GM23338 (cell line): ENCODE measurements around the gene RNF166. TPM values are rescaled to one million over a fixed set of nuclear protein-coding genes. Genes with fewer than 3 reads are reported as not detected.
"Not testable (repeated sequence)": the region's sequence is repeated elsewhere in the genome, so short reads cannot be mapped to it uniquely, and the experiment has no call there.

Experiments used
- ATAC-seq: fragments of 200-7000 bp; cut with Tn5 transposase; 3 replicates; pipeline ENCODE4 v1.9.1; 2020
- DNase-seq: peaks from one replicate; pipeline ENCODE4 v3.0.0-alpha.2; 2015; ENCODE audit warnings: low spot score
- H2AFZ ChIP-seq: fragments of 200-600 bp; sonication (generic); 2 replicates; pipeline ENCODE4 v1.8.0; 2016; ENCODE audit warnings: antibody characterized with exemption, mild to moderate bottlenecking, moderate library complexity
- H3F3A ChIP-seq: fragments of 200-600 bp; sonication (generic); replicated peaks from 2 replicates; pipeline ENCODE4 v1.8.0; 2017; ENCODE audit warnings: antibody characterized with exemption, mixed run types, low read depth
- H3K27ac ChIP-seq: fragments of 200-600 bp; sonication (generic); 2 replicates; pipeline ENCODE4 v1.6.1; 2016; ENCODE audit warnings: low read depth
- H3K27me3 ChIP-seq: fragments of 200-600 bp; sonication (generic); 2 replicates; pipeline ENCODE4 v1.8.0; 2016; ENCODE audit warnings: mild to moderate bottlenecking, mixed run types, moderate library complexity; ENCODE audit not compliant: insufficient read depth
- H3K36me3 ChIP-seq: fragments of 200-600 bp; sonication (generic); 2 replicates; pipeline ENCODE4 v1.8.0; 2016; ENCODE audit warnings: mild to moderate bottlenecking; ENCODE audit not compliant: insufficient read depth
- H3K4me1 ChIP-seq: fragments of 200-600 bp; sonication (generic); 2 replicates; pipeline ENCODE4 v1.8.0; 2016; ENCODE audit warnings: mild to moderate bottlenecking, moderate library complexity; ENCODE audit not compliant: insufficient read depth
- H3K4me2 ChIP-seq: fragments of 200-600 bp; sonication (generic); 2 replicates; pipeline ENCODE4 v1.7.1; 2017; ENCODE audit warnings: mixed run types
- H3K4me3 ChIP-seq: fragments of 200-600 bp; sonication (generic); 2 replicates; pipeline ENCODE4 v1.6.1; 2016; ENCODE audit warnings: mixed run types
- H3K79me2 ChIP-seq: fragments of 200-600 bp; sonication (generic); replicated peaks from 2 replicates; pipeline ENCODE4 v1.8.0; 2017; ENCODE audit warnings: mild to moderate bottlenecking; ENCODE audit not compliant: insufficient read depth
- H3K9me2 ChIP-seq: fragments of 200-600 bp; sonication (generic); 2 replicates; pipeline ENCODE4 v1.8.0; 2017; ENCODE audit not compliant: insufficient read depth
- H4K20me1 ChIP-seq: fragments of 200-600 bp; sonication (generic); replicated peaks from 2 replicates; pipeline ENCODE4 v1.8.0; 2017; ENCODE audit warnings: mild to moderate bottlenecking; ENCODE audit not compliant: insufficient read depth
- H3K27ac Mint-ChIP-seq: 2 replicates; pipeline ENCODE4 v1.8.0; 2020; ENCODE audit warnings: inconsistent platforms, mild to moderate bottlenecking, moderate library complexity, mixed read lengths
- H3K27me3 Mint-ChIP-seq: 3 replicates; pipeline ENCODE4 v1.8.0; 2022; ENCODE audit warnings: low read depth, mild to moderate bottlenecking, moderate library complexity, mixed read lengths, inconsistent platforms; ENCODE audit not compliant: insufficient read depth, poor library complexity
- H3K36me3 Mint-ChIP-seq: 3 replicates; pipeline ENCODE4 v1.8.0; 2021; ENCODE audit warnings: low read depth, mild to moderate bottlenecking, inconsistent platforms, moderate library complexity, mixed read lengths
- H3K4me1 Mint-ChIP-seq: 3 replicates; pipeline ENCODE4 v1.8.0; 2020; ENCODE audit warnings: mild to moderate bottlenecking, inconsistent platforms, mixed read lengths
- H3K4me3 Mint-ChIP-seq: 3 replicates; pipeline ENCODE4 v1.8.0; 2021; ENCODE audit warnings: moderate library complexity, mild to moderate bottlenecking, inconsistent platforms, mixed read lengths
- H3K9me3 Mint-ChIP-seq: 3 replicates; pipeline ENCODE4 v1.8.0; 2020; ENCODE audit warnings: moderate library complexity, mild to moderate bottlenecking, inconsistent platforms, mixed read lengths
- CREB1 ChIP-seq: fragments of 250-450 bp; sonication (Bioruptor Pico); IDR thresholded peaks from 2 replicates; pipeline ENCODE4 v1.5.0; 2020; ENCODE audit warnings: low read depth, mild to moderate bottlenecking, moderate library complexity
- POLR2AphosphoS5 ChIP-seq: IDR thresholded peaks from 2 replicates; pipeline ENCODE4 v1.6.1; 2016; ENCODE audit warnings: antibody characterized with exemption, low read depth
- ZNF114 ChIP-seq: fragments of 250-450 bp; sonication (Bioruptor Pico); IDR thresholded peaks from 2 replicates; pipeline ENCODE4 v1.5.0; 2020; ENCODE audit warnings: mild to moderate bottlenecking, moderate library complexity
- ZNF331 ChIP-seq: fragments of 250-450 bp; sonication (Bioruptor Pico); IDR thresholded peaks from 2 replicates; pipeline ENCODE4 v1.5.0; 2020; ENCODE audit warnings: low read depth, mild to moderate bottlenecking, moderate library complexity
- polyA plus RNA-seq: library from polyadenylated mRNA; unstranded; fragments of >200 nt; fragmentation: Nextera tagmentation; extraction: Ambion mirVana; gene quantifications from 2 replicates; pipeline ENCODE4 v1.2.1, GENCODE V29; 2016
- total RNA-seq: library from RNA; depleted of rRNA; stranded (reverse); fragments of >200 nt; shearing (Covaris generic); gene quantifications from 2 replicates; pipeline ENCODE4 v1.2.3, GENCODE V29; 2014
- TF ChIP-seq, protein P1 (sequence below): fragments of 250-450 bp; sonication (Bioruptor Pico); IDR thresholded peaks from 2 replicates; pipeline ENCODE4 v1.5.0; 2020; ENCODE audit warnings: mild to moderate bottlenecking, moderate library complexity
- TF ChIP-seq, protein P2 (sequence below): IDR thresholded peaks from one replicate; pipeline ENCODE4 v1.6.1; 2018; ENCODE audit warnings: antibody characterized with exemption; ENCODE audit not compliant: unreplicated experiment

RNF166 gene
- total and polyA plus RNA-seq, 2 experiments from 2014 or later, result 24.9 to 43.4 TPM

DNA sequence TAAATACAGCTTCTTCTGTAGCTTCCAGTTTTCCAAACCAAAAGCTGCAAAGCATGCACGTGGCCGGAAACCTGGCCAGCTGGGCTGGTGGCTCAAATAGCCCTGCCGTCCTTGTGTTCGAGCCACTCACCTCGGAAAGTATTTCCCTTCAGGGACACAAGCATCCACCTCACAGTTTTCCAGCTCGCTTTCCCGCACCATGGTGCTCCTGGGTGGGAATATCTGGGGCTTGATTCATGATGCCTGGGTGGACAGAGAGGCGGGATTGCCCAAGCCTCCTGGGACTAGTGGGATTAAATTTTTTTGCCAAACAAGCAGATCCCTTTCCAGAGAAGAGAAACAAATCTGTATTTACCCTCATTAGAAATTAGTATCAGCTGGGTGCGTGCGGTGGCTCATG is 36.2 kb downstream of the RNF166 start:
- Histone ChIP-seq H3K36me3 (no peaks in the 10 kb centered on the region; the same call in 1 of the 2 replicates), H3K79me2 (peaks cover 5% of the 10 kb centered on the region; the same call in 1 of the 2 replicates), H3K27ac (no peak overlapping the region), H3K9me2 (no peaks in the 10 kb centered on the region), H3F3A (0 out of 2 replicates have a peak, but pooled peaks cover 11% of the 10 kb centered on the region), H3K4me2 (no peak overlapping the region), H3K27me3 (no peaks in the 10 kb centered on the region), H2AFZ (no peak overlapping the region), H3K4me3 (no peak overlapping the region), H3K4me1 (peaks cover 5% of the 10 kb centered on the region; the same call in 1 of the 2 replicates), H4K20me1 (no peaks in the 10 kb centered on the region; the same call in 1 of the 2 replicates)
- ATAC-seq (no peak), DNase-seq (no peak)
- H3K27me3 Mint-ChIP-seq, result peaks cover 17% of the 10 kb centered on the region
- no peak overlapping the region for H3K27ac Mint-ChIP-seq
- H3K9me3 Mint-ChIP-seq, result peaks cover 14% of the 10 kb centered on the region
- no peak overlapping the region for H3K4me3 Mint-ChIP-seq
- TF ChIP-seq ZNF114 (no peak), POLR2AphosphoS5 (no peak), ZNF331 (no peak), CREB1 (CRISPR knock-in tag) (no peak)
- TF ChIP-seq, protein P1, sequence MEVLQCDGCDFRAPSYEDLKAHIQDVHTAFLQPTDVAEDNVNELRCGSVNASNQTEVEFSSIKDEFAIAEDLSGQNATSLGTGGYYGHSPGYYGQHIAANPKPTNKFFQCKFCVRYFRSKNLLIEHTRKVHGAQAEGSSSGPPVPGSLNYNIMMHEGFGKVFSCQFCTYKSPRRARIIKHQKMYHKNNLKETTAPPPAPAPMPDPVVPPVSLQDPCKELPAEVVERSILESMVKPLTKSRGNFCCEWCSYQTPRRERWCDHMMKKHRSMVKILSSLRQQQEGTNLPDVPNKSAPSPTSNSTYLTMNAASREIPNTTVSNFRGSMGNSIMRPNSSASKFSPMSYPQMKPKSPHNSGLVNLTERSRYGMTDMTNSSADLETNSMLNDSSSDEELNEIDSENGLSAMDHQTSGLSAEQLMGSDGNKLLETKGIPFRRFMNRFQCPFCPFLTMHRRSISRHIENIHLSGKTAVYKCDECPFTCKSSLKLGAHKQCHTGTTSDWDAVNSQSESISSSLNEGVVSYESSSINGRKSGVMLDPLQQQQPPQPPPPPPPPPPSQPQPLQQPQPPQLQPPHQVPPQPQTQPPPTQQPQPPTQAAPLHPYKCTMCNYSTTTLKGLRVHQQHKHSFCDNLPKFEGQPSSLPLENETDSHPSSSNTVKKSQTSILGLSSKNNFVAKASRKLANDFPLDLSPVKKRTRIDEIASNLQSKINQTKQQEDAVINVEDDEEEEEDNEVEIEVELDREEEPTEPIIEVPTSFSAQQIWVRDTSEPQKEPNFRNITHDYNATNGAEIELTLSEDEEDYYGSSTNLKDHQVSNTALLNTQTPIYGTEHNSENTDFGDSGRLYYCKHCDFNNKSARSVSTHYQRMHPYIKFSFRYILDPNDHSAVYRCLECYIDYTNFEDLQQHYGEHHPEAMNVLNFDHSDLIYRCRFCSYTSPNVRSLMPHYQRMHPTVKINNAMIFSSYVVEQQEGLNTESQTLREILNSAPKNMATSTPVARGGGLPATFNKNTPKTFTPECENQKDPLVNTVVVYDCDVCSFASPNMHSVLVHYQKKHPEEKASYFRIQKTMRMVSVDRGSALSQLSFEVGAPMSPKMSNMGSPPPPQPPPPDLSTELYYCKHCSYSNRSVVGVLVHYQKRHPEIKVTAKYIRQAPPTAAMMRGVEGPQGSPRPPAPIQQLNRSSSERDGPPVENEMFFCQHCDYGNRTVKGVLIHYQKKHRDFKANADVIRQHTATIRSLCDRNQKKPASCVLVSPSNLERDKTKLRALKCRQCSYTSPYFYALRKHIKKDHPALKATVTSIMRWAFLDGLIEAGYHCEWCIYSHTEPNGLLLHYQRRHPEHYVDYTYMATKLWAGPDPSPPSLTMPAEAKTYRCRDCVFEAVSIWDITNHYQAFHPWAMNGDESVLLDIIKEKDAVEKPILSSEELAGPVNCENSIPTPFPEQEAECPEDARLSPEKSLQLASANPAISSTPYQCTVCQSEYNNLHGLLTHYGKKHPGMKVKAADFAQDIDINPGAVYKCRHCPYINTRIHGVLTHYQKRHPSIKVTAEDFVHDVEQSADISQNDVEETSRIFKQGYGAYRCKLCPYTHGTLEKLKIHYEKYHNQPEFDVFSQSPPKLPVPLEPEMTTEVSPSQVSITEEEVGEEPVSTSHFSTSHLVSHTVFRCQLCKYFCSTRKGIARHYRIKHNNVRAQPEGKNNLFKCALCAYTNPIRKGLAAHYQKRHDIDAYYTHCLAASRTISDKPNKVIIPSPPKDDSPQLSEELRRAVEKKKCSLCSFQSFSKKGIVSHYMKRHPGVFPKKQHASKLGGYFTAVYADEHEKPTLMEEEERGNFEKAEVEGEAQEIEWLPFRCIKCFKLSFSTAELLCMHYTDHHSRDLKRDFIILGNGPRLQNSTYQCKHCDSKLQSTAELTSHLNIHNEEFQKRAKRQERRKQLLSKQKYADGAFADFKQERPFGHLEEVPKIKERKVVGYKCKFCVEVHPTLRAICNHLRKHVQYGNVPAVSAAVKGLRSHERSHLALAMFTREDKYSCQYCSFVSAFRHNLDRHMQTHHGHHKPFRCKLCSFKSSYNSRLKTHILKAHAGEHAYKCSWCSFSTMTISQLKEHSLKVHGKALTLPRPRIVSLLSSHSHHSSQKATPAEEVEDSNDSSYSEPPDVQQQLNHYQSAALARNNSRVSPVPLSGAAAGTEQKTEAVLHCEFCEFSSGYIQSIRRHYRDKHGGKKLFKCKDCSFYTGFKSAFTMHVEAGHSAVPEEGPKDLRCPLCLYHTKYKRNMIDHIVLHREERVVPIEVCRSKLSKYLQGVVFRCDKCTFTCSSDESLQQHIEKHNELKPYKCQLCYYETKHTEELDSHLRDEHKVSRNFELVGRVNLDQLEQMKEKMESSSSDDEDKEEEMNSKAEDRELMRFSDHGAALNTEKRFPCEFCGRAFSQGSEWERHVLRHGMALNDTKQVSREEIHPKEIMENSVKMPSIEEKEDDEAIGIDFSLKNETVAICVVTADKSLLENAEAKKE (CRISPR knock-in tag), result no peak
- TF ChIP-seq, protein P2, sequence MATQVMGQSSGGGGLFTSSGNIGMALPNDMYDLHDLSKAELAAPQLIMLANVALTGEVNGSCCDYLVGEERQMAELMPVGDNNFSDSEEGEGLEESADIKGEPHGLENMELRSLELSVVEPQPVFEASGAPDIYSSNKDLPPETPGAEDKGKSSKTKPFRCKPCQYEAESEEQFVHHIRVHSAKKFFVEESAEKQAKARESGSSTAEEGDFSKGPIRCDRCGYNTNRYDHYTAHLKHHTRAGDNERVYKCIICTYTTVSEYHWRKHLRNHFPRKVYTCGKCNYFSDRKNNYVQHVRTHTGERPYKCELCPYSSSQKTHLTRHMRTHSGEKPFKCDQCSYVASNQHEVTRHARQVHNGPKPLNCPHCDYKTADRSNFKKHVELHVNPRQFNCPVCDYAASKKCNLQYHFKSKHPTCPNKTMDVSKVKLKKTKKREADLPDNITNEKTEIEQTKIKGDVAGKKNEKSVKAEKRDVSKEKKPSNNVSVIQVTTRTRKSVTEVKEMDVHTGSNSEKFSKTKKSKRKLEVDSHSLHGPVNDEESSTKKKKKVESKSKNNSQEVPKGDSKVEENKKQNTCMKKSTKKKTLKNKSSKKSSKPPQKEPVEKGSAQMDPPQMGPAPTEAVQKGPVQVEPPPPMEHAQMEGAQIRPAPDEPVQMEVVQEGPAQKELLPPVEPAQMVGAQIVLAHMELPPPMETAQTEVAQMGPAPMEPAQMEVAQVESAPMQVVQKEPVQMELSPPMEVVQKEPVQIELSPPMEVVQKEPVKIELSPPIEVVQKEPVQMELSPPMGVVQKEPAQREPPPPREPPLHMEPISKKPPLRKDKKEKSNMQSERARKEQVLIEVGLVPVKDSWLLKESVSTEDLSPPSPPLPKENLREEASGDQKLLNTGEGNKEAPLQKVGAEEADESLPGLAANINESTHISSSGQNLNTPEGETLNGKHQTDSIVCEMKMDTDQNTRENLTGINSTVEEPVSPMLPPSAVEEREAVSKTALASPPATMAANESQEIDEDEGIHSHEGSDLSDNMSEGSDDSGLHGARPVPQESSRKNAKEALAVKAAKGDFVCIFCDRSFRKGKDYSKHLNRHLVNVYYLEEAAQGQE, result no peak
- peaks cover 18% of the 10 kb centered on the region for H3K36me3 Mint-ChIP-seq
- H3K4me1 Mint-ChIP-seq, result peaks cover 7% of the 10 kb centered on the region; the same call in 2 of the 3 replicates

GRCh38 chr16:88669493-88669892 is 36.7 kb downstream of the RNF166 start:
- not testable (repeated sequence) for H3K4me3 Mint-ChIP-seq, DNase-seq, H2AFZ ChIP-seq, H3K4me3 ChIP-seq, H3K4me2 ChIP-seq, H3K36me3 ChIP-seq, H3K9me2 ChIP-seq, ATAC-seq, H3K27ac ChIP-seq, H4K20me1 ChIP-seq, H3K27ac Mint-ChIP-seq, H3K4me1 ChIP-seq, H3K27me3 ChIP-seq, H3K4me1 Mint-ChIP-seq
- Mint-ChIP-seq H3K27me3 (peaks cover 17% of the 10 kb centered on the region), H3K9me3 (peaks cover 14% of the 10 kb centered on the region), H3K36me3 (peaks cover 18% of the 10 kb centered on the region)
- Histone ChIP-seq H3F3A (0 out of 2 replicates have a peak, but pooled peaks cover 14% of the 10 kb centered on the region), H3K79me2 (peaks cover 10% of the 10 kb centered on the region)
